Small intestine (tissue), 7 donors: ENCODE measurements around the gene RALY. TPM values are rescaled to one million over a fixed set of nuclear protein-coding genes. Genes with fewer than 3 reads are reported as not detected.
A peak's percentile ranks its signal among the peaks of the same experiment; 100 is the strongest.

Experiments used
- DNase-seq, 2 donors: peaks; one replicate each; pipeline versions ENCODE4 v3.0.0 to v3.0.0-alpha.2; 2013
- FAIRE-seq: peaks from 2 replicates; lab custom pipeline; 2012; peaks lifted over from hg19 to GRCh38; lab: Jason Lieb, UNC
- H3K27ac ChIP-seq, 3 donors: one replicate each; pipeline ENCODE4 v1.5.1; 2013; ENCODE audit warnings: low read length in 2 of 3, mild to moderate bottlenecking in 2 of 3, control low read depth in 1 of 3, inconsistent platforms in 1 of 3, low read depth in 1 of 3, moderate library complexity in 1 of 3
- H3K27me3 ChIP-seq, 3 donors: one replicate each; pipeline ENCODE4 v1.6.1; 2013; ENCODE audit warnings: low read length in 3 of 3, inconsistent platforms in 1 of 3; ENCODE audit not compliant: control insufficient read depth in 3 of 3, insufficient read depth in 3 of 3
- H3K36me3 ChIP-seq, 3 donors: one replicate each; pipeline ENCODE4 v1.6.1; 2013; ENCODE audit warnings: low read length in 3 of 3, inconsistent platforms in 1 of 3, low read depth in 1 of 3, mild to moderate bottlenecking in 1 of 3, moderate library complexity in 1 of 3; ENCODE audit not compliant: control insufficient read depth in 3 of 3, insufficient read depth in 2 of 3
- H3K4me1 ChIP-seq, 3 donors: one replicate each; pipeline ENCODE4 v1.6.1; 2013; ENCODE audit warnings: low read length in 2 of 3, inconsistent platforms in 1 of 3, low read depth in 1 of 3, mild to moderate bottlenecking in 1 of 3, moderate library complexity in 1 of 3; ENCODE audit not compliant: control insufficient read depth in 3 of 3, insufficient read depth in 2 of 3
- H3K4me3 ChIP-seq, 3 donors: one replicate each; pipeline ENCODE4 v1.5.1; 2013; ENCODE audit warnings: low read length in 3 of 3, control low read depth in 1 of 3, inconsistent platforms in 1 of 3, low read depth in 1 of 3, mild to moderate bottlenecking in 1 of 3, moderate library complexity in 1 of 3
- H3K9me3 ChIP-seq, 2 donors: one replicate each; pipeline ENCODE4 v1.6.1; 2013; ENCODE audit warnings: low read depth in 1 of 2, low read length in 1 of 2; ENCODE audit not compliant: control insufficient read depth in 2 of 2, insufficient read depth in 1 of 2
- WGBS, 3 donors: extraction: QIAGEN DNeasy Blood & Tissue Kit; methylation state at CpG; one replicate each; pipeline ENCODE4 v1.1.7; 2013; 5-methylcytosine and 5-hydroxymethylcytosine counted together
- polyA plus RNA-seq, 4 donors: library from polyadenylated mRNA; stranded (reverse) in 3 of 4; unstranded in 1 of 4; fragments of 200-250 nt in 3 of 4; fragments of 120-200 nt in 1 of 4; gene quantifications; one replicate each; pipeline versions ENCODE4 v1.2.1 to v1.2.3, GENCODE V29; 2013
- donor health status: healthy with polysubstance abuse.
- donor health status: control.
- donor health status: control.
- donor health status: Bipolar disorder and iron deficiency.
- donor health status: healthy.

The RALY gene
- polyA plus RNA-seq, 4 donors = 108 to 166 (median 145) TPM

DNA sequence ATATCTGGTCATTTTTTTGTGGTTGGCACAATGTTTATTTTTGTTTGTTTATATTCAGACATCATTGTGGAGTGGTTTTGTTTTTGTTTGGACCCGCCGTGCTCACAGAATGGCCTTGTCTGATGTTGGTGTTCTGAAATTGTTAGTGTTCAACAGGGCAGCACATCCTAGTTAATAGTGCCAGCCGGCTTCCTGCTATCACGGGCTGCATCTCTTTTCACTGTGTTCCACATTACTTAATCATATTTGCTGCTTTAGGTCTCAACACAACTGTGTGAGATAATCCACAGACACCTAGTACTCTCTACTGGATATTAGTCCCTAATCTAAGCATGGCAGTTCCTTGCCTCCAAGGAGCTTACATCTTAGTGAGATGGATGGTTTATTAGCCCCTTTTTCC, 121.1 kb downstream of the RALY start:
- H3K4me1 ChIP-seq = peaks cover 4 to 7% (median 6%) of the 10 kb centered on the region in 3 donors
- DNase-seq = no peak
- WGBS, 3 donors = 87 to 90% (median 90%) methylated on average over 4 of the region's 4 CpGs
- no peak overlapping the region for H3K4me3 ChIP-seq
- no peak for FAIRE-seq
- H3K27me3 ChIP-seq = peaks cover 0 to 3% (median 0%) of the 10 kb centered on the region in 3 donors
- peaks cover 0 to under 1% (median 0%) of the 10 kb centered on the region in 3 donors for H3K36me3 ChIP-seq
- no peak overlapping the region for H3K27ac ChIP-seq
- H3K9me3 ChIP-seq = no peaks in the 10 kb centered on the region

DNA sequence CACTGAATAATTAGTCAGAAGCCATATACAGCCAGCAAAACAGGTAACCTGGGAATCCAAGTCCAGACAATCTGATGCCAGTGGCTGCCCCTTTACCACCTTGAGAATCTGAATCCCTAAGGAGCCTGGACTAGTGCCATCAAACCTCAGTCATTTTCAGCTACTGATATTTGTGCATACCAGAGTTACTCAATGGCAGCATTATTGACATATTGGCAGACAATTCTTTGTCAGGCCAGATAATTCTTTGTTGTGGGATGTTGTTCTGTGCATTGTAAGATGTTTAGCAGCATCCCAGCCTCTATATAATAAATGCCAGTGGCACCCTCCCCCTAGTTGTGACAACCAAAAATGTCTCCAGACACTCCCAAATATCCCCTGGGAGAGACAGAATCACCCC, 121.5 kb downstream of the RALY start:
- FAIRE-seq (no peak), DNase-seq (no peak)
- H3K9me3 ChIP-seq = no peaks in the 10 kb centered on the region
- peaks cover 3 to 4% (median 4%) of the 10 kb centered on the region in 3 donors for H3K4me1 ChIP-seq
- H3K4me3 ChIP-seq = no peak overlapping the region
- H3K27ac ChIP-seq = no peak overlapping the region
- H3K27me3 ChIP-seq = peaks cover 0 to 3% (median 0%) of the 10 kb centered on the region in 3 donors
- no peaks in the 10 kb centered on the region for H3K36me3 ChIP-seq

DNA sequence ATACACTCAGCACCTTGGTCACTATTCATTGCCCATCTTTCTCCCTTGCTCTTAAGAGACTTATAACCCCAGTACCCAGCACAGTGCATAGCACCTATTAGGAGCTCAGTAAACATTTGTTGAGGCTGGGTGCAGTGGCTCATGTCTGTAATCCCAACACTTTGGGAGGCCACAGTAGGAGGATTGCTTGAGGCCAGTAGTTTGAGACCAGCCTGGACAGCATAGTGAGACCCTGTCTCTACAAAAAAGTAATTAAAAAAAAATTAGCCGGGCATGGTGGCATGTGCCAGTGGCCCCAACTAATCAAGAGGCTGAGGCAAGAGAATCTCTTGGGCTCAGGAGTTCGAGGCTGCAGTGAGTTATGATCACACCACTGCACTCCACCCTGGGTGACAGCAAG, 126.5 kb downstream of the RALY start:
- FAIRE-seq (no peak), DNase-seq (no peak)
- H3K9me3 ChIP-seq = no peaks in the 10 kb centered on the region
- no peak overlapping the region for H3K4me3 ChIP-seq
- no peaks in the 10 kb centered on the region for H3K36me3 ChIP-seq
- no peak overlapping the region for H3K27ac ChIP-seq
- H3K27me3 ChIP-seq = peaks cover 0 to 3% (median 0%) of the 10 kb centered on the region in 3 donors
- WGBS, 3 donors = 86 to 92% (median 90%) methylated on average over 2 of the region's 2 CpGs
- no peaks in the 10 kb centered on the region for H3K4me1 ChIP-seq

DNA sequence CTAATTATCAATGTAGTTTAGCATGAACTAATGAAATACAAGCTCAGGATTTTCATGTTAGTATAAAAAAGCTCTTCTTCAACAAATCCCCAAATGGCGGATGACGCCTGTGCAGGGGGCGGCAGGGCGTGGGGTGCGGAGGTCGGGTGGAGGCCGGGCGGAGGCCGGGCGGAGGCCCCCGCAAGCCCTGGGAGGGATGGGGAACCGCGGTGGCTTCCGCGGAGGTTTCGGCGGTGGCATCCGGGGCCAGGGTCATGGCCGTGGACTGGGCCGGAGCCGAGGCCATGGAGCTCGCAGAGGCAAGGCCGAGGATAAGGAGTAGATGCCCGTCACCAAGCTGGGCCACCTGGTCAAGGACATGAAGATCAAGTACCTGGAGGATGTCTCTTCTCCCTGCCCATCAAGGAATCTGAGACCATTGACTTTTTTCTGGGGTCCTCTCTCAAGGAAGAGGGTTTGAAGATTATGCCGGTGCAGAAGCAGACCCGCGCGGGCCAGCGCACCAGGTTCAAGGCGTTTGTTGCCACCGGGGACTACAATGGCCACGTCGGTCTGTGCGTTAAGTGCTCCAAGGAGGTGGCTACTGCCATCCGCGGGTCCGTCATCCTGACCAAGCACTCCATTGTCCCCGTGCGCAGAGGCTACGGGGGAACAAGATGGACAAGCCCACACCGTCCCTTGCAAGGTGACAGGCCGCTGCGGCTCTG, 128.7 kb downstream of the RALY start:
- DNase-seq (no peak), FAIRE-seq (no peak)
- Histone ChIP-seq H3K27me3 (peaks cover 0 to 3% (median 0%) of the 10 kb centered on the region in 3 donors), H3K4me1 (no peaks in the 10 kb centered on the region), H3K27ac (no peak overlapping the region), H3K4me3 (no peak overlapping the region), H3K9me3 (no peaks in the 10 kb centered on the region), H3K36me3 (no peaks in the 10 kb centered on the region)
- 93 to 95% (median 93%) methylated on average over 43 of the region's 43 CpGs for WGBS, 3 donors

DNA sequence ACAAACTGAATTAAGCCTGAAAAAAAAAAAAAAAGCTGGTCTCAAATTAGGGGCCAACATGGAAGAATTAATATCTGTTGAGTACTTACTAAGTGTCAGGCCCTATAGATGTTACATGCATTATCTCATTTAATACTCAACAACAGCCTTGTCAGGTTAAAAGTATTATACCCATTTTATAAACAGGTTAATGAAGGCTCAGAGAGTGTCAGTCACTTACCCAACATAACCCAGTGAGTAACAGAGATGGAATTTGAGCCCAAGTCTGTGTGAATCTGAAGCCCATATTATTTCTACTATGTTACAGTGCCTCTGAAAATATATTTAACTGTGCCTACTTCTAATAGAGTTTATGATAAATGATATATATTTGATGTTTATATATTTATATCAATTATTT, 129.6 kb downstream of the RALY start:
- Histone ChIP-seq H3K4me1 (no peaks in the 10 kb centered on the region), H3K4me3 (no peak overlapping the region), H3K9me3 (no peaks in the 10 kb centered on the region), H3K27me3 (peaks cover 0 to 3% (median 0%) of the 10 kb centered on the region in 3 donors), H3K27ac (no peak overlapping the region), H3K36me3 (no peaks in the 10 kb centered on the region)
- DNase-seq (no peak), FAIRE-seq (no peak)

DNA sequence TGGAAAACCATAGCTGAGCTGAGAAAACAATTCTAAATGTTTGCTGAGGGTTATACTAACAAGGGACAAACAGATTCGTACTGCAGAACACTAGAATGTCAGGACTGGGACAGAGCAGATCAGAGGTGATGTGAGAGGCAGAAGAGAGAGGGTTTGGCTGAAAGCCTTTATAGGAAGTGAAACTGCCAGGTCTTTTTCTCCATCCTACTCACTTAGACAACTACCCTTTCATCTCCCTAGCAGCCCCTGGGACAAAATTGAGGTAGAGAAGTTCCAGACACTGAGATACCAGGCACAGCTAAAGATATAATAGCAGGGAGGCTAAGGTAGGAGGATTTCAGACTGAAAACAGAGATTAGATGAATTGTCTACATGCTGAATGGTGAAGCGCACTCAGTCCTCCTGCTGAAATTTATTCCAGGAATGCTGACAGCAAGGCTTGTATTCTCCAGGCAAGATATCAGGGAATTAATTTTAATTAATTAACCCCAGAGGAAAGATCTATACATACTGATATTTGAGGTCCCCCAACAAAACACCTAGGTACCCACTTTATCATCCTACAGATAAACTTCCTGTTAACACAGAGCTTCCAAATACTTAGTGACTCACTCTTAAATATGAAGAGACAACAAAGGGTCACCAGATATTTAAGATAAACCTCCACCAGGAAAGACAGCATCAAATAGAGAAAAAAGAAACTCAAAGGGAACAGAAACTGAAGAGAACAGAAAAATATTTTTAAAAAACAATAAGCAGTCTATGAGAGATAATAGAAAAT, 130.9 kb downstream of the RALY start:
- FAIRE-seq = no peak

DNA sequence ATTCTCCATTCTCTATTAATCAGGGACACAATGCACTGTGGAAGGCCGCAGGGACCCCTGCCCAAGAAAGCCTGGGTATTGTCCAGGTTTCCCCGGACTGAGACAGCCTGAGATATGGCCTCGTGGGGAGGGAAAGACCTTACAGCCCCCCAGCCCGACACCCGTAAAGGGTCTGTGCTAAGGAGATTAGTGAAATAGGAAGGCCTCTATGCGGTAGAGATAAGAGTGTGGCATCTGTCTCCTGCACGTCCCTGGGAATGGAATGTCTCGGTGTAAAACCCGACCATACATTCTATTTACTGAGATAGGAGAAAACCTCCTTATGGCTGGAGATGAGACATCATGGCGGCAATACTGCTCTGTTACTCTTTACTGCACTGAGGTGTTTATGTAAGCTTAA, 134.1 kb downstream of the RALY start:
- peaks cover 0 to 4% (median 0%) of the 10 kb centered on the region in 3 donors for H3K27me3 ChIP-seq
- 76 to 83% (median 80%) methylated on average over 10 of the region's 10 CpGs for WGBS, 3 donors
- FAIRE-seq = no peak
- H3K4me1 ChIP-seq = no peaks in the 10 kb centered on the region
- no peak overlapping the region for H3K27ac ChIP-seq
- no peak overlapping the region for H3K4me3 ChIP-seq
- no peaks in the 10 kb centered on the region for H3K9me3 ChIP-seq
- no peaks in the 10 kb centered on the region for H3K36me3 ChIP-seq
- no peak for DNase-seq

More for the DNA sequence above, 130.9 kb downstream of the RALY start:
- Histone ChIP-seq H3K27ac (no peak overlapping the region), H3K4me1 (no peaks in the 10 kb centered on the region), H3K27me3 (peaks cover 0 to 4% (median 0%) of the 10 kb centered on the region in 3 donors), H3K36me3 (no peaks in the 10 kb centered on the region), H3K9me3 (no peaks in the 10 kb centered on the region), H3K4me3 (no peak overlapping the region)
- DNase-seq = no peak
- 57 to 66% (median 62%) methylated on average over 2 of the region's 2 CpGs for whole genome bisulfite sequencing, 3 donors

DNA sequence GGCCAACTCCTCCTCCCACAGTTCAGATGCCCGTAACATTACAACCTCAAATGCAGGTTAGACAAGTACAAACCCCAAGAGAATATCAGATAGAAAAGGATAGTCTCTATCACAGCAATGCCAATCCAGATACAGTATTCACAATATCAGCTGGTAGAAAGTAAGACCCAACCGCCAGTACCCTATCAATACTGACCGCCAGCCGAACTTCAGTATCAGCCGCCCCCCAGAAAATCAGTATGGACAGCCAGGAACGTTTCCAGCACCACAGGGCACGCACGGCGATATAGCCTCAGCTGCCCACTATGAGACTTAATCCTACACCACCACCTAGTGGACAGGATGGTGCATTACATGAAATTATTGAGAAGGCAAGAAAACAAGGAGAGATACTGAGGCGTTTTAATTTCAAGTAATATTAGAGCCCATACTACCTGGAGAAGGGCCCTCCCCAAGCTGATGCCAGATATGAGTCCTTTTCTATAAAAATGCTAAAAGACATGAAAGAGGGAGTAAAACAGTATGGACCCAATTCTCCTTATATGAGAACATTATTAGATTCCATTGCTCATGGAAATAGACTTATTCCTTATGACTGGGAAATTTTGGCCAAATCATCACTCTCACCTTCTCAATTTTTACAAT, 135.9 kb downstream of the RALY start:
- Histone ChIP-seq H3K4me1 (no peaks in the 10 kb centered on the region), H3K9me3 (no peaks in the 10 kb centered on the region), H3K27ac (no peak overlapping the region), H3K36me3 (no peaks in the 10 kb centered on the region), H3K4me3 (no peak overlapping the region), H3K27me3 (peaks cover 0 to 4% (median 0%) of the 10 kb centered on the region in 3 donors)
- WGBS, 3 donors = 0 to 4% (median 1%) methylated on average over 10 of the region's 10 CpGs
- DNase-seq (peak; percentile 81 to 82), FAIRE-seq (no peak)
